GM19351 (cell line): ENCODE data around the gene VN1R4.
"Not testable (repeated sequence)": the region's sequence is repeated elsewhere in the genome, so short reads cannot be mapped to it uniquely, and the experiment has no call there.

Experiments used
- ATAC-seq: cut with Tn5 transposase; IDR thresholded peaks from one replicate; pipeline ENCODE4 v1.9.1; 2021; ENCODE audit warnings: mild to moderate bottlenecking, moderate library complexity; ENCODE audit not compliant: unreplicated experiment

VN1R4 gene

GRCh38 chr19:53267623-53268022 is at the start of gene VN1R4:
VN1R4 (minus strand) TSS chr19:53267723; CDS start chr19:53267665, 58 bp downstream.
- not testable (repeated sequence) for ATAC-seq

GRCh38 chr19:53311897-53312296 is 44.4 kb upstream of the VN1R4 start:
- ATAC-seq = no peak

GRCh38 chr19:53311044-53311443 is 43.5 kb upstream of the VN1R4 start:
- no peak for ATAC-seq

- ATAC-seq = no peak
Observed at GRCh38 chr19:53308339-53308811, 40.9 kb upstream of the VN1R4 start.

- not testable (repeated sequence) for ATAC-seq
Observed at GRCh38 chr19:53301341-53301740, 33.8 kb upstream of the VN1R4 start.

DNA sequence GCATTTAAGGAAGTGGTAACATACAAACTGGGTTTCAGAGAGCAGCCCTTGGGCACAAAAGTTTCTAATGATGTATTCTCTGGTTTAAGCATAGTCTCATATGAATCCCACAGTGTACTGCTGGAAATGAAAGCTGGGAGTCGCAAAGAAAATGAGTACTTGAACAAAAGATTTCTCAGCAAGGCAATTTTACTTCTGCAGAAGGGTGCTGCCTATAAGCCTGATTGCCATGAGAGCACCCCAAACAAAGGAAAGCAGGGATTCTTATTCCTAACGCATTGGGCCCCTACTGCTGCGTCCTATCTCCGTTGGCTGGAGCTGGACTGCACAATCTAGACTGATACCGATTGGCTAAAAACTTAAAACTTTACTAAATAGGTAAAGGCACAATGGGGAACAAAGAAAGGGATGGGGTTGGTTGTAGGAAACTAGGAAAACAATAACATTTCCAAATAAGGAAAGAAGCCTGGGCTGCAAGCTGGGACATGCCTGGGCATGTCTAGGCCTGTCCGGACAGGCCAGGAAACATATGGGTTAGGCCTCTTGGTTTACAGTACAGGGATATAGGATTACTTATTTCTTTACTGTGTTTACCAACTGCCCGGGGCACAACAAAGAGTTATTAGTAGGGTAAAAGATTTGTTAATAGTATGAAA is 27.4 kb upstream of the VN1R4 start:
- no peak for ATAC-seq

GRCh38 chr19:53290758-53291549 is 23.4 kb upstream of the VN1R4 start:
- no peak for ATAC-seq

GRCh38 chr19:53285087-53285486 is 17.6 kb upstream of the VN1R4 start:
- no peak for ATAC-seq

GRCh38 chr19:53281947-53282346 is 14.4 kb upstream of the VN1R4 start:
- ATAC-seq = not testable (repeated sequence)

DNA sequence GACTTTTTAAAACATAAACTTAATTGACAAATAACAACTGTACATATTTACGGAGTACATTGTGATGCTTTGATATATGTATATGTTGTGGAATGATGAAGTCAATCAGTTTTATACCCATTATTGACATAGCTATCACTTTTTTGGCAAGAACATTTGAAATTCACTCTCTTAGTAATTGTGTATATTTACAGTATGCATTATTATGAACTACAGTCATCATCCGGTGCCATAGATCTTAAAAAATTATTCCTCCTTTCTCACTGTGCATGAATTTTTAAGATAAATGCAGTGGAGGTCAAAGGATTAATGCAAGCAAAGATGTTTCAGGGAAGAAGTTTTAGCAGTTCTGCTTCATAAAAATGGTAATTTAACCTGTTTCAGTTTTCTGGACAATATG is 8.0 kb upstream of the VN1R4 start:
- ATAC-seq = no peak

DNA sequence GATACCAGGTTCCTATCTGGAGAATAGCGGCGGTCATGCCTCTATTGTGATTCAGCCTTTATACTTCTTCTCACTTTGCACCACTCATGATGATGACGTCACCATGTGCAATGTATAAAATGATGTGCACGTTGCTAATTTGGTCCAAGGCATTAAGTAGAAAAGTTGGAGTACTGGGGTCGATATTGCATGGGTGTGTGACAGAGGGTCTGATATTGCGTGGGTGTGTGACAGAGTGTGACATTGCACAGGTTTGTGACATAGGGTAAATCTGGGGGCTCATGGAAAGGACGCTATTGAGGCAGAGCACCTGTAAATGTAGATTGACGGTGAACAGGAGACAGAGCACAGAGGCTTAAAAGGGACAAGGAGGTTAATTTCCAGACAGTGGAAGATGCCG is 4.5 kb upstream of the VN1R4 start:
- no peak for ATAC-seq

GRCh38 chr19:53269861-53270260 is 2.3 kb upstream of the VN1R4 start:
- ATAC-seq = not testable (repeated sequence)

GRCh38 chr19:53257715-53258342 is 9.7 kb downstream of the VN1R4 start, which contains the start of gene VN1R2:
VN1R2 (plus strand) TSS chr19:53258292; CDS start chr19:53258376, 84 bp downstream.
- ATAC-seq = not testable (repeated sequence)

GRCh38 chr19:53254411-53255341 is 12.8 kb downstream of the VN1R4 start, which contains the start of gene ZNF677:
ZNF677 (minus strand) TSS chr19:53254873; CDS start chr19:53251550, 3,323 bp downstream.
- ATAC-seq = no peak

DNA sequence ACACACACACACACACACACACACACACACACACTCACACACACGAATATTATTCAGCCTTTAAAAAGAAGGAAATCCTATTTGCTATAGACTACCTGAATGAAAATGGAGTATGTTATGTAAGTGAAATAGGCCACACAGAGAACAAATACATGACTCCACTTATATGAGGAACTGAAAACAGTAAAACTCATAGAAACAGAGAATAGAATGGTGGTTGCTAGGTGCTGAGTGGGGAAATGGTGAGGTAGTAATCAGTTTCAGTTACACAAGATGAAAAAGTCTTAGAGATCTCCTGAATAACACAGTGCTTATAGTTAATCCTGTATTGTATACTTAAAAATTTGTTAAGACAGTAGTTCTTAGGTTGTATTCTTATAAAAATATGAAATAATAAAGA is 21.0 kb downstream of the VN1R4 start:
- no peak for ATAC-seq

DNA sequence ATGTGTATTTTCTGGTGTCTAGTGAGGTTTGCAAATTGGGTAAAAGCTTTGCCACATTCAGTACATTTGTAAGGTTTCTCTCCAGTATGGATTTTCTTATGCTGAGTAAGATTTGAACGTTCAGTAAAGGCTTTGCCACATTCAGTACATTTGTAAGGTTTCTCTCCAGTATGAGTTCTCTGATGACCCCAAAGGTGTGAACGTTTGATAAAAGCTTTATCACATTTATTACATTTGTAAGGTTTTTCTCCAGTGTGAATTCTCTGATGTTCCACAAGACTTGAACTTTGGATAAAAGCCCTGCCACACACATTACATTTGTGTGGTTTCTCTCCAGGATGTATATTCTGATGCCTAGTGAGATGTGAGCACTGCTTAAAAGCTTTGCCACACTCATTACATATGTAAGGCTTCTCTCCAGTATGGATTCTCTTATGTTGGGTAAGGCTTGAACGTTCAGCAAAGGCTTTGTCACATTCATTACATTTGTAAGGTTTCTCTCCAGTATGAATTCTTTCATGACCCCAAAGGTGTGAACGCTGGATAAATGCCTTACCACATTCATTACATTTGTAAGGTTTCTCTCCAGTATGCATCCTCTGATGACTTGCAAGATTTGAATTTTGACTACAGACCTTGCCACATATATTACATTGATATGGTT is 30.3 kb downstream of the VN1R4 start:
- ATAC-seq = no peak

GRCh38 chr19:53224606-53225005 is 42.9 kb downstream of the VN1R4 start:
- ATAC-seq = no peak

DNA sequence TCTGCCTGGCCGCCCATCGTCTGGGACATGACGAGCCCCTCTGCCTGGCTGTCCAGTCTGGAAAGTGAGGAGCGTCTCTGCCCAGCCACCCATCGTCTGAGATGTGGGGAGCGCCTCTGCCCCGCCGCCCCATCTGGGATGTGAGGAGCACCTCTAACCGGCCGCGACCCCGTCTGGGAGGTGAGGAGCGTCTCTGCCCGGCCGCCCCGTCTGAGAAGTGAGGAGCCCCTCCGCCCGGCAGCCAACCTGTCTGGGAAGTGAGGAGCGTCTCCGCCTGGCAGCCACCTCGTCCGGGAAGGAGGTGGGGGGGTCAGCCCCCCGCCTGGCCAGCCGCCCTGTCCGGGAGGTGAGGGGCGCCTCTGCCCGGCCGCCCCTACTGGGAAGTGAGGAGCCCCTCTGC is 44.8 kb downstream of the VN1R4 start:
- not testable (repeated sequence) for ATAC-seq
